Measurements from ENCODE around the gene SPATA31E1.

The SPATA31E1 gene

GRCh38 chr9:87861332-87861731 is 21.3 kb upstream of the SPATA31E1 start:
- no peak overlapping the region for H3K4me3 ChIP-seq (ENCODE audit: low read length)
- DNase-seq (ENCODE audit: low read depth, low spot score), result no peak

- DNase-seq (ENCODE audit: low read depth, low spot score), result no peak
- H3K4me3 ChIP-seq (ENCODE audit: low read length), result no peak overlapping the region
These were observed 20.0 kb upstream of the SPATA31E1 start for GRCh38 chr9:87862536-87863268.

- no peak overlapping the region for H3K4me3 ChIP-seq (ENCODE audit: low read length)
- no peak for DNase-seq (ENCODE audit: low read depth, low spot score)
These were observed 18.7 kb upstream of the SPATA31E1 start for GRCh38 chr9:87863882-87864465.

- no peak for DNase-seq (ENCODE audit: low read depth, low spot score)
- no peak overlapping the region for H3K4me3 ChIP-seq (ENCODE audit: low read length)
These were observed 17.8 kb upstream of the SPATA31E1 start for GRCh38 chr9:87864915-87865314.

GRCh38 chr9:87865626-87866025 is 17.1 kb upstream of the SPATA31E1 start:
- no peak for DNase-seq (ENCODE audit: low read depth, low spot score)
- no peak overlapping the region for H3K4me3 ChIP-seq (ENCODE audit: low read length)

GRCh38 chr9:87867391-87867790 is 15.3 kb upstream of the SPATA31E1 start:
- DNase-seq (ENCODE audit: low read depth, low spot score), result no peak
- no peak overlapping the region for H3K4me3 ChIP-seq (ENCODE audit: low read length)

- no peak for DNase-seq (ENCODE audit: low read depth, low spot score)
- H3K4me3 ChIP-seq (ENCODE audit: low read length), result no peak overlapping the region
These were observed 14.5 kb upstream of the SPATA31E1 start for GRCh38 chr9:87868175-87868574.

- H3K4me3 ChIP-seq (ENCODE audit: low read length), result no peak overlapping the region
- no peak for DNase-seq (ENCODE audit: low read depth, low spot score)
These were observed 14.0 kb upstream of the SPATA31E1 start for GRCh38 chr9:87868635-87869034.

- no peak overlapping the region for H3K4me3 ChIP-seq (ENCODE audit: low read length)
- DNase-seq (ENCODE audit: low read depth, low spot score), result no peak
These were observed 13.6 kb upstream of the SPATA31E1 start for GRCh38 chr9:87869082-87869481.

- no peak for DNase-seq (ENCODE audit: low read depth, low spot score)
- no peak overlapping the region for H3K4me3 ChIP-seq (ENCODE audit: low read length)
These were observed 11.1 kb upstream of the SPATA31E1 start for GRCh38 chr9:87871425-87872078.

- no peak for DNase-seq (ENCODE audit: low read depth, low spot score)
- H3K4me3 ChIP-seq (ENCODE audit: low read length), result no peak overlapping the region
These were observed 10.5 kb upstream of the SPATA31E1 start for GRCh38 chr9:87872079-87872624.

- no peak for DNase-seq (ENCODE audit: low read depth, low spot score)
These were observed 8.9 kb upstream of the SPATA31E1 start for GRCh38 chr9:87873607-87874303.

GRCh38 chr9:87874304-87874623 is 8.4 kb upstream of the SPATA31E1 start:
- no peak overlapping the region for H3K4me3 ChIP-seq (ENCODE audit: low read length)
- no peak for DNase-seq (ENCODE audit: low read depth, low spot score)

More at GRCh38 chr9:87873607-87874303, 8.9 kb upstream of the SPATA31E1 start:
- H3K4me3 ChIP-seq (ENCODE audit: low read length), result no peak overlapping the region

GRCh38 chr9:87875060-87875459 is 7.6 kb upstream of the SPATA31E1 start:
- no peak for DNase-seq (ENCODE audit: low read depth, low spot score)
- no peak overlapping the region for H3K4me3 ChIP-seq (ENCODE audit: low read length)

GRCh38 chr9:87875831-87876545 is 6.7 kb upstream of the SPATA31E1 start:
- no peak for DNase-seq (ENCODE audit: low read depth, low spot score)

GRCh38 chr9:87876708-87877107 is 6.0 kb upstream of the SPATA31E1 start:
- DNase-seq (ENCODE audit: low read depth, low spot score), result no peak
- H3K4me3 ChIP-seq (ENCODE audit: low read length), result no peak overlapping the region

More at GRCh38 chr9:87875831-87876545, 6.7 kb upstream of the SPATA31E1 start:
- H3K4me3 ChIP-seq (ENCODE audit: low read length), result no peak overlapping the region

- no peak for DNase-seq (ENCODE audit: low read depth, low spot score)
- H3K4me3 ChIP-seq (ENCODE audit: low read length), result no peak overlapping the region
These were observed 3.6 kb upstream of the SPATA31E1 start for GRCh38 chr9:87878989-87879511.

GRCh38 chr9:87880116-87880515 is 2.6 kb upstream of the SPATA31E1 start:
- no peak overlapping the region for H3K4me3 ChIP-seq (ENCODE audit: low read length)
- no peak for DNase-seq (ENCODE audit: low read depth, low spot score)

GRCh38 chr9:87880683-87881082 is 2.0 kb upstream of the SPATA31E1 start:
- no peak for DNase-seq (ENCODE audit: low read depth, low spot score)

More at GRCh38 chr9:87880683-87881082, 2.0 kb upstream of the SPATA31E1 start:
- H3K4me3 ChIP-seq (ENCODE audit: low read length), result no peak overlapping the region

Measured in Jurkat, Clone E6-1 (cell line).